Measurements from ENCODE around the gene HINT3. TPM values are rescaled to one million over a fixed set of nuclear protein-coding genes. Genes with fewer than 3 reads are reported as not detected.

The HINT3 gene
- total and polyA plus RNA-seq, 2 donors (not counting 3 experiments of a cell fraction or from before 2014, with no cell fraction given) = 1.8 to 8.4 TPM

- H3K4me2 ChIP-seq (ENCODE audit: insufficient read depth, low read length) = no peak overlapping the region
- no peak overlapping the region for H3K4me3 ChIP-seq (replicated peaks in 1 of 3; ENCODE audit: insufficient read depth in 1 of 3, low read depth in 1 of 3, low read length in 3 of 3)
- no TSS peak for BruUV-seq (replicated peaks)
- TF ChIP-seq GATA2 (IDR thresholded peaks at IDR 0.05; ENCODE audit: insufficient read depth, insufficient read length, low read depth, low read length) = no peak
- H3K9ac ChIP-seq (replicated peaks; ENCODE audit: extremely low read depth, insufficient read depth, low read length) = no peak overlapping the region
- H3K79me2 ChIP-seq (ENCODE audit: control insufficient read depth, insufficient read depth, low read length) = no peaks in the 10 kb centered on the region
- H3K9me3 ChIP-seq (replicated peaks; ENCODE audit: control insufficient read depth, insufficient read depth, low read length) = no peaks in the 10 kb centered on the region
- dilution Hi-C loops (cut with MboI; ENCODE audit: extremely low pct_ligation_motif_present, low sequenced_read_pairs) = no loop called here
- ChIA-PET CTCF (interaction anchor here (0.7 to 1.2 kb wide), 3 partner anchors 8 to 26 kb away, joined by 3 to 9 read pairs (median 4); no protein-coding TSS in a partner anchor), POLR2A (no interaction called here)
- no peaks in the 10 kb centered on the region for H3K9me1 ChIP-seq (replicated peaks; ENCODE audit: control insufficient read depth, extremely low read depth, insufficient read depth, low read length)
- H3K27me3 ChIP-seq (ENCODE audit: control insufficient read depth in 2 of 2, insufficient read depth in 2 of 2, low read length in 2 of 2) = no peaks in the 10 kb centered on the region
- intact Hi-C loops (cut with micrococcal nuclease) = no loop called here
- FAIRE-seq (no peak), DNase-seq (ENCODE audit: low read depth, low spot score) (no peak)
- H4K20me1 ChIP-seq (replicated peaks; ENCODE audit: control insufficient read depth, extremely low read depth, insufficient read depth, low read length) = no peaks in the 10 kb centered on the region
- H3K36me3 ChIP-seq (ENCODE audit: control insufficient read depth in 2 of 2, extremely low read depth in 1 of 2, insufficient read depth in 2 of 2, low read length in 2 of 2) = peaks cover 2 to 12% of the 10 kb centered on the region in 2 experiments
- H3K27ac ChIP-seq (ENCODE audit: insufficient read depth, low read depth, low read length) = no peak overlapping the region
- peaks cover 4% of the 10 kb centered on the region for H3K4me1 ChIP-seq (ENCODE audit: control insufficient read depth, extremely low read depth, insufficient read depth, low read length)
- no peak overlapping the region for H2AFZ ChIP-seq (ENCODE audit: low read depth, low read length)
Measured at GRCh38 chr6:126007800-126008199, 51.2 kb downstream of the HINT3 start.

- no peak for DNase-seq (ENCODE audit: low read depth, low spot score)
- H3K4me1 ChIP-seq (ENCODE audit: control insufficient read depth, extremely low read depth, insufficient read depth, low read length) = no peaks in the 10 kb centered on the region
- no peak overlapping the region for H3K4me2 ChIP-seq (ENCODE audit: insufficient read depth, low read length)
- H4K20me1 ChIP-seq (replicated peaks; ENCODE audit: control insufficient read depth, extremely low read depth, insufficient read depth, low read length) = no peaks in the 10 kb centered on the region
- H3K79me2 ChIP-seq (ENCODE audit: control insufficient read depth, insufficient read depth, low read length) = no peaks in the 10 kb centered on the region
- intact Hi-C loops (cut with micrococcal nuclease) (no loop called here), dilution Hi-C loops (cut with MboI; ENCODE audit: extremely low pct_ligation_motif_present, low sequenced_read_pairs) (no loop called here)
- H3K9me1 ChIP-seq (replicated peaks; ENCODE audit: control insufficient read depth, extremely low read depth, insufficient read depth, low read length) = no peaks in the 10 kb centered on the region
- H3K9me3 ChIP-seq (replicated peaks; ENCODE audit: control insufficient read depth, insufficient read depth, low read length) = no peaks in the 10 kb centered on the region
- no peak overlapping the region for H3K4me3 ChIP-seq (replicated peaks in 1 of 3; ENCODE audit: insufficient read depth in 1 of 3, low read depth in 1 of 3, low read length in 3 of 3)
- H2AFZ ChIP-seq (ENCODE audit: low read depth, low read length) = no peak overlapping the region
- H3K27ac ChIP-seq (ENCODE audit: insufficient read depth, low read depth, low read length) = no peak overlapping the region
- BruUV-seq (replicated peaks) = no TSS peak
- no peaks in the 10 kb centered on the region for H3K27me3 ChIP-seq (ENCODE audit: control insufficient read depth in 2 of 2, insufficient read depth in 2 of 2, low read length in 2 of 2)
- H3K9ac ChIP-seq (replicated peaks; ENCODE audit: extremely low read depth, insufficient read depth, low read length) = no peak overlapping the region
- ChIA-PET POLR2A (no interaction called here), CTCF (interaction anchor here (2.3 kb wide), 1 partner anchor 14 kb away, joined by 6 read pairs; no protein-coding TSS in a partner anchor)
- TF ChIP-seq FOS (IDR thresholded peaks at IDR 0.05; ENCODE audit: borderline replicate concordance, insufficient read depth, low read length) (no peak), GATA2 (IDR thresholded peaks at IDR 0.05; ENCODE audit: insufficient read depth, insufficient read length, low read depth, low read length) (no peak), MYC (IDR thresholded peaks at IDR 0.05; ENCODE audit: low read depth, low read length) (no peak), POLR2A (IDR thresholded peaks at IDR 0.05; ENCODE audit: low read depth, low read length) (no peak), CTCF (IDR thresholded peaks at IDR 0.05; ENCODE audit: extremely low read depth in 1 of 2, insufficient read depth in 1 of 2, low read depth in 1 of 2, low read length in 2 of 2) (no peak), POLR2AphosphoS5 (IDR thresholded peaks at IDR 0.05; ENCODE audit: insufficient read depth, low read depth, low read length) (no peak), MAX (IDR thresholded peaks at IDR 0.05; ENCODE audit: insufficient read depth, insufficient read length) (no peak), JUN (IDR thresholded peaks at IDR 0.05; ENCODE audit: borderline replicate concordance, insufficient read depth, insufficient read length, low read depth) (no peak), EZH2 (IDR thresholded peaks at IDR 0.05; ENCODE audit: borderline replicate concordance, low read depth, low read length, severe bottlenecking) (no peak)
- no peak for FAIRE-seq
- H3K36me3 ChIP-seq (ENCODE audit: control insufficient read depth in 2 of 2, extremely low read depth in 1 of 2, insufficient read depth in 2 of 2, low read length in 2 of 2) = peaks cover 4 to 14% of the 10 kb centered on the region in 2 experiments
Measured at GRCh38 chr6:126010040-126010439, 53.5 kb downstream of the HINT3 start.

Data from endothelial cell of umbilical vein (primary cell).